GM12801 (cell line): ENCODE data around the gene LINC00632.

Experiments used
- TF ChIP-seq, protein P1 (sequence below): IDR thresholded peaks from one replicate; pipeline ENCODE4 v1.5.1; 2011; ENCODE audit warnings: control low read depth; ENCODE audit not compliant: insufficient read length; ENCODE audit errors: extremely low read depth

Gene LINC00632

DNA sequence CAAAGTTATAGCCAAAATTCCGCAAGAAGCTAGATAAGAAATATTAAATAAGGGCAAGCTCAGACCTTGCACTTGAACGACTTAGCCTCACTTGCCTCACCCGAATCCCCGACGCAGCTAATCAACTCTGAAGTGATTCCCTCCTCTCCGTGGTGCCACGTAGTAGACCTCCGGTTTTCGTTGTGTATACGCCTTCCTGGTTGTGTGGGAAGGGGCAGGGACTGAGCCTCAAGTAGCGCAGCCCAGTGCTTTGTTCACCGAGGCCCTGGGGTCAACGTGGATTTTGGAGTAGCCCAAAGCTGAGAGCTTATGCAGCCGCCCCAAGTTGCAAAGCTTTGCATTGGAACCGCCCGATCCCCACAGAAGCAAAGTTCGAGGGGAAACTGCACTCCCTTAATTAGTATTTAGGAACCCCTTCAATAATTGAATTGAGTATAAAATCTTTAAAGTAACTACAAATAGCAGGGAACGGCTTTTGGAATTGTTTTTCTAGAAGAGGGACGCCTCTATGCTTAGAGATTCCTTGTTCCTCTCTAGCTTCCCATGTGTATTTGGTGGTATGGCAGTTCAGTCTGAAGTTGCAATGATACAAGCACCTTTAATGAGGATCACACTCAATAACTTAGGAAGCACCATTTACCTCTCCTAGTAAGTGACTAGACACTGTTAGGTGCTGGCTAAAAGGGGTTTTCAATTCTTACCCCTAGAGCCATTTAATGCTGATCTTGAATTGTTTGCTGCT, 55.7 kb downstream of the LINC00632 start:
- TF ChIP-seq, protein P1, sequence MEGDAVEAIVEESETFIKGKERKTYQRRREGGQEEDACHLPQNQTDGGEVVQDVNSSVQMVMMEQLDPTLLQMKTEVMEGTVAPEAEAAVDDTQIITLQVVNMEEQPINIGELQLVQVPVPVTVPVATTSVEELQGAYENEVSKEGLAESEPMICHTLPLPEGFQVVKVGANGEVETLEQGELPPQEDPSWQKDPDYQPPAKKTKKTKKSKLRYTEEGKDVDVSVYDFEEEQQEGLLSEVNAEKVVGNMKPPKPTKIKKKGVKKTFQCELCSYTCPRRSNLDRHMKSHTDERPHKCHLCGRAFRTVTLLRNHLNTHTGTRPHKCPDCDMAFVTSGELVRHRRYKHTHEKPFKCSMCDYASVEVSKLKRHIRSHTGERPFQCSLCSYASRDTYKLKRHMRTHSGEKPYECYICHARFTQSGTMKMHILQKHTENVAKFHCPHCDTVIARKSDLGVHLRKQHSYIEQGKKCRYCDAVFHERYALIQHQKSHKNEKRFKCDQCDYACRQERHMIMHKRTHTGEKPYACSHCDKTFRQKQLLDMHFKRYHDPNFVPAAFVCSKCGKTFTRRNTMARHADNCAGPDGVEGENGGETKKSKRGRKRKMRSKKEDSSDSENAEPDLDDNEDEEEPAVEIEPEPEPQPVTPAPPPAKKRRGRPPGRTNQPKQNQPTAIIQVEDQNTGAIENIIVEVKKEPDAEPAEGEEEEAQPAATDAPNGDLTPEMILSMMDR = no peak

DNA sequence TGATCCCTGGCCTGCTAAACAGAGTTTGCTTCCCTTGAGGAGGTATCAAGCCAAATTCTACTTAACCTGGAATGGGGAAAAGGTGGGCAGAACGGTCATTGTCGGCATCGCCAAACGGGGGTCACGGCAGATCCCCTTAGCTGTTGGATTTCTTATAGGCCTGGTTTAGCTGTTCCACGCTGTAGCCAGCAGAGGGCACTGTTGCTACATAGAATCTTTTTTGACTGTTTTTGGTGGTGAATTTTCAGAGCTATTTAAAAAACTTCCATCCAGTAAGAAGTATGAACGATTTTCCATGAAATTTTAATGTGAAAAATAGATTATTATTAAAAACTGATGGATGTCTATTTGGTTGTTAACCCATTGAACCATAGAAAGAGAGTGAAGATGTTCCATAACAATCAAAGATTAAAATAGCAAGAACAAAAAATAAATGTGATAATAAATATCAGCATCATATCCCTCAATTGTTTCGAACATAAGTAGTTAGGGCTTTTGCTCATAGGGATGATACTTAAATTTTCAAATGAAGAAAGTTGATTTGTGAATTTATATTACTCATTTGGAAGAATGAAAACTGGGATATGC, 56.6 kb downstream of the LINC00632 start:
- TF ChIP-seq, protein P1 = no peak

DNA sequence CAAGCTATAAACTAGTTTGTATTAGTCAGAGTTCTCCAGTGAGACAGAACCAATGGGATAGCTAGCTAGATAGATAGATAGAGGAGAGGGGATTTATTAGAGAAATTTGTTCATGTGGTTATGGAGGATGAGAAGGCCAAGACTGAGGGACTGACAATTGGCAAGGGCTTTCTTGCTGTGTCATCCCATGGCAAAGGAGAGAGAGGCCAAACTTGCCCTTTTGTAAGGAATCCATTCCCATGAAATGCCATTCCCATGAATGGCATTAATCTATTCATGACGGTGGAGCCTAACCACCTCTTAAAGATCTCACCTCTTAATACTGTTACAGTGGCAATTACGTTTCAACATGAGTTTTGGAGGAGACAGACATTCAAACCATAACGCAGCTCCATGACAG, 58.1 kb downstream of the LINC00632 start:
- TF ChIP-seq, protein P1 = no peak

DNA sequence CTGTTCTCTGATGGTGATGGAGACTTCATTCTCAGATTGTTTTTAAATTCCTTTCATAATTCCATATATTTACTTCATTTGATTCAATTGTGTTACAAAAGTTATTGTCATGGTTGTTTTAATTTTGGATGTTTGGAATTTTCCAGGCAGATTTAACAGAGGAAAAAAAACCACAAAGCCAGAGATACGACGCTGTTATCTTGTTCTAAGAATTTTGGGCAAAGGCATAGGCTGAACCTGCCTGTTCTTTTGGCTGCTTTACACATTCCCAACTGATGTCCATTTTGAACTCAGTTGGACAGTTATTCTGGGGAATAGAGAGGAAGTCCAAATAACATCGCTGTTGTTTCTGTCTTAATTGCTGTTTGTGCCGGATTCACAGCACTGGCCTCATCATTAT, 65.7 kb downstream of the LINC00632 start:
- TF ChIP-seq, protein P1 = no peak

DNA sequence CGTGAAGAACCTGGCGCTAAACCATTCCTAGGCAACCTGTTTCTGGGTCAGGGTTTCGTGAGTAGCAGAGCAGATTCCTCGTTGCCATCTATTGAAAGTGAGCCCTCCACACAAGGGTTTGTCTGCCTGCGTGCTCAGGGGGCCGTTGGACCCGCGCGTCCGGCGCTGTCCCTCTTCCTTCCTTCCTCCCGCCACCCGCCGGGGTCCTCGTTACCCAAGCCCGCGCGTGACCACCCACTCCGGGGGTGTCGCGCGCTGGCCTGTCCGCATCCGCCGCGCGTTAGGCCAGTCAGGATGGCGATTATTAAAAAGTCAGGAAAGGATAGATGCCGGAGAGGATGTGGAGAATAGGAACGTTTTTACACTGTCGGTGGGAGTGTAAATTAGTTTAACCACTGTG, 66.8 kb downstream of the LINC00632 start:
- TF ChIP-seq, protein P1 = no peak

DNA sequence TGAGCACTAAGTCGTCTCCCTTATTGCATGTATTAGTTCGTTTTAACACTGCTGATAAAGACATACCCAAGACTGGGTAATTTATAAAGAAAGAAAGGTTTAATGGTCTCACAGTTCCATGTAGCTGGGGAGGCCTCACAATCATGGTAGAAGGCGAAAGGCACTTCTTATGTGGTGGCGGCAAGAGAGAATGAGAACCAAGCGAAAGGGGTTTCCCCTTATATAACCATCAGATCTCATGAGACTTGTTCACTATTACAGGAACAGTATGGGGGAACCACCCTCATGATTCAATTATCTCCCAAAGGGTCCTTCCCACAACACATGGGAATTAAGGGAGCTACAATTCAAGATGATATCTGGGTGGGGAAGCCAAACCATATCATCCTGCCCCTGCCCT, 85.1 kb downstream of the LINC00632 start:
- TF ChIP-seq, protein P1 = no peak

DNA sequence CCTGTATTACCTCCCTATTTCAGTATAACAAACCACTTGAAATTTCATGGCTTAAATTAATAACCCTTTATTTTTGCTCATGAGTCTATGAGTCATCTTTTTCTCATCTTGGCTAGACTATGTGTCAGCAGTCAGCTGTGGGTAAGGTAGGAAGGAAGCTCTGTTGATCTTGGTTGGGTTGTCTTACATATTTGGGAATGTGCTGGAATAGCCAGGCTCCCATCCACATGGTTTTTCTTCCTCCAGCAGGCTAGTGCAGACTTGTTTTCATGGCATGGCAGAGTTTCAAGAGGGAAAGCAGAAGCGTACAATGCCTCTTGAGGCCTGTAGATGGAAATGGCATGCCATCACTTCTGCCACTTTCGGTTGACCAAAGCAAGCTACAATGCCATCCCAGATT, 89.7 kb downstream of the LINC00632 start:
- TF ChIP-seq, protein P1 = no peak
